ENCODE data around the gene SUGCT.

DNA sequence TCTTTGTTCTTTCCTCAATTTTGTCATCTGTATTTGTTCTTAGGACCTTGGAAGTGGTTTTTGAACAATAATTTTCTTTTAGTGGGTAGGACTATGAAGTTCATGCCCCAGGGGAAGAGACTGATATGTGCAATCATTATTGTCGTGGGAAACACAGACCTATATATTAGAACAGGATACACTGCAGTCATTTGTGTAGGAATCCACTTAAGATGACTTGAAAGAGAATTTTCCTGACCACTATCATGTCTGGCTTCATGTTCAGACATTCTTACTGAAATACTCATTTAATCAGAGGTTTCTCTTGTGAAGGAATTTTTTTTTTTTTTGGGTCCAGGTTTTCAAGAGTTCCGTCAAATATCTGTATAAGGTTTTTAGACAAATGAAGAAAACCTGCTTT, 163.6 kb downstream of the SUGCT start:
- TF ChIP-seq, protein P1, sequence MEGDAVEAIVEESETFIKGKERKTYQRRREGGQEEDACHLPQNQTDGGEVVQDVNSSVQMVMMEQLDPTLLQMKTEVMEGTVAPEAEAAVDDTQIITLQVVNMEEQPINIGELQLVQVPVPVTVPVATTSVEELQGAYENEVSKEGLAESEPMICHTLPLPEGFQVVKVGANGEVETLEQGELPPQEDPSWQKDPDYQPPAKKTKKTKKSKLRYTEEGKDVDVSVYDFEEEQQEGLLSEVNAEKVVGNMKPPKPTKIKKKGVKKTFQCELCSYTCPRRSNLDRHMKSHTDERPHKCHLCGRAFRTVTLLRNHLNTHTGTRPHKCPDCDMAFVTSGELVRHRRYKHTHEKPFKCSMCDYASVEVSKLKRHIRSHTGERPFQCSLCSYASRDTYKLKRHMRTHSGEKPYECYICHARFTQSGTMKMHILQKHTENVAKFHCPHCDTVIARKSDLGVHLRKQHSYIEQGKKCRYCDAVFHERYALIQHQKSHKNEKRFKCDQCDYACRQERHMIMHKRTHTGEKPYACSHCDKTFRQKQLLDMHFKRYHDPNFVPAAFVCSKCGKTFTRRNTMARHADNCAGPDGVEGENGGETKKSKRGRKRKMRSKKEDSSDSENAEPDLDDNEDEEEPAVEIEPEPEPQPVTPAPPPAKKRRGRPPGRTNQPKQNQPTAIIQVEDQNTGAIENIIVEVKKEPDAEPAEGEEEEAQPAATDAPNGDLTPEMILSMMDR (IDR thresholded peaks at IDR 0.05; ENCODE audit: insufficient read depth, low read length): no peak
- TF ChIP-seq GABPA (IDR thresholded peaks at IDR 0.05; ENCODE audit: low read depth) (no peak), POLR2AphosphoS5 (IDR thresholded peaks at IDR 0.05; ENCODE audit: low read depth) (no peak)
- TF ChIP-seq, protein P2, sequence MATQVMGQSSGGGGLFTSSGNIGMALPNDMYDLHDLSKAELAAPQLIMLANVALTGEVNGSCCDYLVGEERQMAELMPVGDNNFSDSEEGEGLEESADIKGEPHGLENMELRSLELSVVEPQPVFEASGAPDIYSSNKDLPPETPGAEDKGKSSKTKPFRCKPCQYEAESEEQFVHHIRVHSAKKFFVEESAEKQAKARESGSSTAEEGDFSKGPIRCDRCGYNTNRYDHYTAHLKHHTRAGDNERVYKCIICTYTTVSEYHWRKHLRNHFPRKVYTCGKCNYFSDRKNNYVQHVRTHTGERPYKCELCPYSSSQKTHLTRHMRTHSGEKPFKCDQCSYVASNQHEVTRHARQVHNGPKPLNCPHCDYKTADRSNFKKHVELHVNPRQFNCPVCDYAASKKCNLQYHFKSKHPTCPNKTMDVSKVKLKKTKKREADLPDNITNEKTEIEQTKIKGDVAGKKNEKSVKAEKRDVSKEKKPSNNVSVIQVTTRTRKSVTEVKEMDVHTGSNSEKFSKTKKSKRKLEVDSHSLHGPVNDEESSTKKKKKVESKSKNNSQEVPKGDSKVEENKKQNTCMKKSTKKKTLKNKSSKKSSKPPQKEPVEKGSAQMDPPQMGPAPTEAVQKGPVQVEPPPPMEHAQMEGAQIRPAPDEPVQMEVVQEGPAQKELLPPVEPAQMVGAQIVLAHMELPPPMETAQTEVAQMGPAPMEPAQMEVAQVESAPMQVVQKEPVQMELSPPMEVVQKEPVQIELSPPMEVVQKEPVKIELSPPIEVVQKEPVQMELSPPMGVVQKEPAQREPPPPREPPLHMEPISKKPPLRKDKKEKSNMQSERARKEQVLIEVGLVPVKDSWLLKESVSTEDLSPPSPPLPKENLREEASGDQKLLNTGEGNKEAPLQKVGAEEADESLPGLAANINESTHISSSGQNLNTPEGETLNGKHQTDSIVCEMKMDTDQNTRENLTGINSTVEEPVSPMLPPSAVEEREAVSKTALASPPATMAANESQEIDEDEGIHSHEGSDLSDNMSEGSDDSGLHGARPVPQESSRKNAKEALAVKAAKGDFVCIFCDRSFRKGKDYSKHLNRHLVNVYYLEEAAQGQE (IDR thresholded peaks at IDR 0.05; ENCODE audit: insufficient replicate concordance, low read depth): no peak
